Stromal cell of bone marrow (primary cell): ENCODE data around the gene PPP6R1.
A peak's percentile ranks its signal among the peaks of the same experiment; 100 is the strongest.

Experiments
- DNase-seq: peaks from one replicate; pipeline ENCODE4 v3.0.0-alpha.2; 2012; ENCODE audit warnings: low read depth

PPP6R1 gene, protein sequence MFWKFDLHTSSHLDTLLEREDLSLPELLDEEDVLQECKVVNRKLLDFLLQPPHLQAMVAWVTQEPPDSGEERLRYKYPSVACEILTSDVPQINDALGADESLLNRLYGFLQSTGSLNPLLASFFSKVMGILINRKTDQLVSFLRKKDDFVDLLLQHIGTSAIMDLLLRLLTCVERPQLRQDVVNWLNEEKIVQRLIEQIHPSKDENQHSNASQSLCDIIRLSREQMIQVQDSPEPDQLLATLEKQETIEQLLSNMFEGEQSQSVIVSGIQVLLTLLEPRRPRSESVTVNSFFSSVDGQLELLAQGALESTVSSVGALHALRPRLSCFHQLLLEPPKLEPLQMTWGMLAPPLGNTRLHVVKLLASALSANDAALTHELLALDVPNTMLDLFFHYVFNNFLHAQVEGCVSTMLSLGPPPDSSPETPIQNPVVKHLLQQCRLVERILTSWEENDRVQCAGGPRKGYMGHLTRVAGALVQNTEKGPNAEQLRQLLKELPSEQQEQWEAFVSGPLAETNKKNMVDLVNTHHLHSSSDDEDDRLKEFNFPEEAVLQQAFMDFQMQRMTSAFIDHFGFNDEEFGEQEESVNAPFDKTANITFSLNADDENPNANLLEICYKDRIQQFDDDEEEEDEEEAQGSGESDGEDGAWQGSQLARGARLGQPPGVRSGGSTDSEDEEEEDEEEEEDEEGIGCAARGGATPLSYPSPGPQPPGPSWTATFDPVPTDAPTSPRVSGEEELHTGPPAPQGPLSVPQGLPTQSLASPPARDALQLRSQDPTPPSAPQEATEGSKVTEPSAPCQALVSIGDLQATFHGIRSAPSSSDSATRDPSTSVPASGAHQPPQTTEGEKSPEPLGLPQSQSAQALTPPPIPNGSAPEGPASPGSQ

DNA sequence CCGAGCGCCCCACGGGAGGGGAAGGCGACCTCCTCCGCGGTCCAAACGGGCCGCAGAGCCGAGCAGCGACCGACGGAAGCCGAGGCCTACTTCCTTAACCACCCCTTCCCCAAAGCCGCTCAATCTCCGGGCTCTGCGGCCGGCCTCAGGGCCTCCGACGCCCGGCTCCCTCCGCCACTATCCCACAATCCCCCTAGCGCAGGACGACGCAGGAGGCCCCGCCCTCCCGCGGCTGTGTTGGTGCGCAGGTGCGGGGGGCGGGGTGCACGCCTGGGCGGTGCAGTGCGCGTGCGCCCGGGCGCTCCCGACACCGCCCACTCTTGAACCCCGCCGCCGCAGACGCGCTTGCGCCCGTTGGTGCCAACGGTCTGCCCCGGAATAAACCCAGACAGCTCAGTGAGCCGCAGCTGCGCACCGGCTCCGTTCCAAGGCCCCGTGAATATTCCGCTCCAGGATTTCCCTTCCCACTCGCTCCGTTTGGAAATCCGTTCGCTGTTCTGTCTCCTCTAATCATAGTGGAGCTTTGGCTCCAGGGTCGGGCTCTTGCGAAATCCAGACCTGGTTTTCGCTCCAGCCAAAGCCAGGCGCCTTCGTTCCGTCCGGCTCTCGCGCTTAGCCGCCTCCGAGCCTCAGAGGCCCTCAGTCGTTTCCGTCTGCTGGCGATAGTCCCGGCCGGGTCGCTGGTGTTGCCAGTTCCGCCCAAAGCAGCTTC, at the start of gene PPP6R1:
PPP6R1 (minus strand) TSS at position 190 of the 712 bp plus-strand sequence. CDS start 11,914 bp downstream, outside the sequence.
- DNase-seq: peak; percentile 99

DNA sequence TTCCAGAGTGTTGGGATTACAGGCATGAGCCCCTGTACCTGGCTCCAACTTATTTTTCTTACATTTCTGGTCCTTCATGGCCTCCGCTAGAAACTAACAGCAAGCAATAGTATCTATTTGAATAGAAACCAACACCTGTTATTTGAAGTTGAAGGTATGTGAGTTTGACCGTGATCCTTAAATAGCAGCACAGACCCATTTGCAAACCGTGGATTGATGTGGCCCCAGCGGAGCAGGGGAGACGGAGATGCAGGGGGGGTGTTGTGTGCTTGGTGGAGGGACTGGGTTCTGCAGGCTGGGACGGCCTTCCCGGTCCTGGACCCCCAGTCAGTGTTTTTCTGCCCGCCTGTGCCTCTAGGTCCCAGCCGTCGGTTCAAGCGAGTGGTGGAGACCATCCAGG, 49.5 kb upstream of the PPP6R1 start:
- DNase-seq: no peak

DNA sequence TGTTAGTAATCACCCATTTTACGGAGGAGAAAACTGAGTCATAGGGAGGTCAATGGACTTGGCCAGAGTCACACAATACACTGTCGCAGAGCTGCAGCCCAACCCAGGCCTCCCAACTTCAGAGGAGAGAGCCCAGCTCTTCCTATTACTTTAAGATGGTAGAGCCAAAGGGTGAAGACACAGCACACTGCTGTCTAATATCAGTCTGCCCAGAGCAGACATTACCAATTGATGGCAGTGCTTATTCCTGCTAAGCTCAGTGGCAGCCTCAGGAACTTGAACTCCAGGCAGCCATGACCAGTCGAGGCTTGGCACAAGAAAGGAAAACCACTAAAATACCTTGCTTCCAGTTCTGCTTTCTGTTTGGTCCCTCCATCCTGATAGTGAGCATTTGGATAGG, 47.9 kb upstream of the PPP6R1 start:
- DNase-seq: no peak

- DNase-seq: no peak
Observed at GRCh38 chr19:55305983-55306562, 47.3 kb upstream of the PPP6R1 start.

GRCh38 chr19:55305491-55305890, 46.7 kb upstream of the PPP6R1 start:
- no peak for DNase-seq

- DNase-seq: no peak
Observed at GRCh38 chr19:55304980-55305379, 46.2 kb upstream of the PPP6R1 start.

DNA sequence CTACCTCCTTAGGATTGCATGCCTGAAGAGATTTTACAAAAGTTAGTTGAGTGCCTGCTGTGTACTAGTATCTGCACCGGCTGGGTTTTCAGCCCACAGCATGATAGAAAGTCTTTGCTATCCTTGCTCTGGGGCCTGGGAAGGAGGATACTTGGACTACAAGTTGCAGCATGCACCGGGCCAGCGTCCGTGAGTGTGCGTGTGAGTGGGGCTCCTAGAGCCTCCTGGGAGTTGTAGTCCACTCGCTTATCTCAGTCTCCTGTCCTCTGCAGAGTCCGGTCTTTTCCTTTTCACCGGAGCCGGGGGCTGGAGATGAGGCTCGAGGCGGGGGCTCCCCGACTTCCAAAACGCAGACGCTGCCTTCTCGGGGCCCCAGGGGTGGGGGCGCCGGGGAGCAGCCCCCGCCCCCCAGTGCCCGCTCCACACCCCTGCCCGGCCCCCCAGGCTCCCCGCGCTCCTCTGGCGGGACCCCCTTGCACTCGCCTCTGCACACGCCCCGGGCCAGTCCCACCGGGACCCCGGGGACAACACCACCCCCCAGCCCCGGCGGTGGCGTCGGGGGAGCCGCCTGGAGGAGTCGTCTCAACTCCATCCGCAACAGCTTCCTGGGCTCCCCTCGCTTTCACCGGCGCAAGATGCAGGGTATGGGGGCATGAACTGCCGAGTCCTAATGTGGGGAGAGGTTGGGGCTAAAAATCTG, 45.6 kb upstream of the PPP6R1 start:
- no peak for DNase-seq

GRCh38 chr19:55303477-55303876, 44.7 kb upstream of the PPP6R1 start:
- DNase-seq: no peak

DNA sequence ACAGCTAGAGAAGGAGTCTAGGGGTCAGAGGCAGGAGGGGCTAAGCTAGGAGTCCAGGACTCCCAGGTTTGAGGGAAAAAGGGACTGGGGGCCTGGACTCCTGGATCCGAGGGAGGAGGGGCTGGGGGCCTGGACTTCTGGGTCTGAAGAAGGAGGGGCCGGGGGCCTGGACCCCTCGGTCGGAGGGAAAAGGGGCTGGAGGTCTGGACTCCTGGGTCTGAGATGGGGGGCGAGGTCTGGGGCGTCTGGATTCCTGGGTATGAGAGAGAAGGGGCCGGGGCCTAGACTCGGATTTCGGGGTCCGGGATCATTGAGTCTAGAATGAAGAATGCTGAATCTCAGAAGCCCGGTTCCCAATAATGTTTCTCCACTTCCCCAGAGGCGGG, 43.5 kb upstream of the PPP6R1 start:
- no peak for DNase-seq

DNA sequence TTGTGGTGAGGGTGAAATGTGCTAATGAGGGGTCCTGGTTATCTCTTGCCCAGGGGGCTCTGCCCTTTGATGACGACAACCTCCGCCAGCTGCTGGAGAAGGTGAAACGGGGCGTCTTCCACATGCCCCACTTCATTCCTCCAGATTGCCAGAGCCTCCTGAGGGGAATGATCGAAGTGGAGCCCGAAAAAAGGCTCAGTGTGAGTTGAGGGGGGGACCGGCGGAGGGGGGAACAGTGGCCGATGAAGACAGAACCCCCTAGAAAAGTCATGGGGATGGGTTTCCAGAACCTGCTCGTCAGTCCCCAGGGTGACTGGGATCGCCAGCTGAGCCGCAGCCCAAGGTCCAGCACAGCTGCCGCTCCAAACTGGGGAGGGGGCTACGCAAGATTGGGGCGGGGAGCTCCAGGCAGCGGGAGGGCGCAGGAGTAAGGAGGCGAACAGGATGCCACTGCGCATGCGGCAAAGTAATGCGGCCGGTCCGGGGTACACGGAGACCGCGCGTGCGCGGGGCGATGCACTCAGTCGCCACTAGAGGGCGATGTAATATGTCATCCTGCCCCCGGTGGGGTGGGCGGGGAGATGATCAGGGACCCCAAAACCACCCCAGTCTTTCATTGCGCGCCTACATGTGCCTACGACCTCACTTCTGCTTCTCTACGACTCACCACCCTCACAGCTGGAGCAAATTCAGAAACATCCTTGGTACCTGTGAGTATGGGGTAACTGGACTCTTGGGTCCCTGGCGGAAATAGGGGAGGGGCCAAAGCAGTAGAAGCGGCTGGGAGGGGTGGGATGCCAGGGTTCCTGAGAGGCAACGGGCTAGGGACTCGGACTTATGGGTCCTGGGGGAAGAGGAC, 42.9 kb upstream of the PPP6R1 start:
- peak; percentile 37 for DNase-seq

- DNase-seq: no peak
Observed at GRCh38 chr19:55300886-55301458, 42.2 kb upstream of the PPP6R1 start.

DNA sequence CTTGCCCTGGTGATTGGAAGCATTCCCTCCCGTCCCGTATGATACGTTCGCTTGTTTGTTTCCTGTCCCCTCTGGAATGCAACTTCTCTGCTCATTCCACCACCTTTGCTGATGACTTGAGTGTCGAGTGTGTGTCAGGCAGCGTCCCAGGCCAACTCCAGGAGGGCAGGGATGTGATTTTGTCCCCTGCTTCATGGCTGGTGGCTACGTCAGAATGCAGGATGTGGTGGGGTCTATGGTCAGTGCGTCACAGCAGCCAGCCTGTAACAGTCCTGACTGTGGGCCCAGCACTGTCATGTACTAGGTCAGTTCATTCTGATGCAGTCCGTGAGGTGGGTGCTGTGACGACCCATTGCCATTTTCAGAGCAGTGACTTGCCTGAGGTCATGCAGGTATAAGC, 41.2 kb upstream of the PPP6R1 start:
- DNase-seq: no peak

DNA sequence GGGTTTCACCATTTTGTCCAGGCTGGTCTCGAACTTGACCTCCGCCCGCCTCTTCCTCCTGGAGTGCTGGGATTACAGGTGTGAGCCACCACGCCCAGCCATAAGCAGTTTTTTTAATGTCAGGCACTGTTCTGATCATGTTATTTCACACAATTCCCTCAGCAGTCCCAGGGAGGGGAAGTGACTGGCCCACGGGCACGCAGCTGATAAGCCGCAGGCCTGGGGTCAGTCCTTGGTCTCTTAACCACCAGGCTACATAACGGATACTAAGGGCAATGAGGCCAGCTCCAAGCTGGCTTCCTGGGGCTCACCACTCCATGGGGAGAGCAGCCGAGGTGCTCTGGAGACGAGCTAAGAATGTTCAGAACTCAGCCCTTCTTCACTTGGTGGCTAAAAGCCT, 38.5 kb upstream of the PPP6R1 start:
- no peak for DNase-seq

DNA sequence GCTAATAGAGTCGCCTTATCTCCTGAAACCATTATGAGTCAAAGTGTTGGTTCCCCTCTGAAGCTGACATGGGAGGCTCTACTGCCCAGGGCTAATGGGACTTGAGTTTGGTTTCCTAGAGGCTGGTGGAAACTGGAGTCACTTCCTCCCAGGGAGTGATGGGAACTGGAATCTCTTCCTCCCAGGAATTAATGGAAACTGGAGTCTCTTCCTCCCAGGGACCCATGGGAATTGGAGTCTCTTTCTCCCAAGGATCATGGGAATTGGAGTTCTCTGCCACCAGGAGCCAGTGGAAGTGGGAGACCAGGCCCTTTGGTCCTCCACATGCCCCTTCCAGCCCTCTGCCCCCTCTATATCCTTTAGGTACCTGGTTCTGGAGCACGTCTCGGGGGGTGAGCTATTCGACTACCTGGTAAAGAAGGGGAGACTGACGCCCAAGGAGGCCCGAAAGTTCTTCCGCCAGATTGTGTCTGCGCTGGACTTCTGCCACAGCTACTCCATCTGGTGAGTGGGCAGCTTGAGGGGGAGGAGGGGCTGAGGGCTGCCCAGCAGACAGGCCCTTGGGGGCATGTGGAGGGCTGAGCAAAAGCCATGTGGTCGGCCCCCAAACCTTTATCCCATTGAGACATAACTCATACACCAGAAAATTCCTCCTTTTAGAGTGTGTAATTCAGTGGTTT, 30.4 kb upstream of the PPP6R1 start:
- no peak for DNase-seq

DNA sequence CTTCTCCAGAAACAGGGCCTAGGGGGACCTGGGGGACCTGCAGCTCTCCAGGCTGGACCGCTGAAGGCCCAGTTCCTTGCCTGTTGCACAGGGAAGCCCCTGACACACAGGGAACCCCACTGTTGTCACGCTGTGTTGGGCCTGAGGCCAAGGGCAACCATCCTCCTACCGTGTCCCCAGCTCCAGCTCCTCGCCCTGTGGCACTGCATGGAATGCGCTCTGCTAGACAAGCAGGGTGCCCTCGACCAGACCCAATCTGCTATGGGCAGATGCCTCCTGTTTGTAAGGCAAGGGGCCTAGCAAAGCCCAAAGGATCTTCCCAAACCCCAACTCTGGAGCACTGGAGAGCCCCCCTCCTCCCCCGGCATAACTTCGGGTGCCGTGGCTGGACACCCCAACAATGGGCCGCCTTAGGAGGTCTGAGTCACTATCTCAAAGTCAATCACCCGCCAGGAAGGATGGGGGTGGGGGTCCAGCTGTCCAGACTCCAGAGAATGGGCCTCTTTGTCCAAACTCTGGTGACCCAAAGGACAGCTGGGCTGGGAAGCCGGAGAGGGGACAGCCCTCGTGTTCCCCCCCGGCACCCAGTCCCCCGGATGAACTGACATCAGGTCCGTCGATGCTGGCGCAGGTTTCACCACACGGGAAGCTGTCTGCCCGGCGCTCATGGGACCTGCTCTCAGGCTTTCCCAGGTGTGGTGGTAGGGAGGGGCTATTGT, 28.7 kb upstream of the PPP6R1 start:
- no peak for DNase-seq

DNA sequence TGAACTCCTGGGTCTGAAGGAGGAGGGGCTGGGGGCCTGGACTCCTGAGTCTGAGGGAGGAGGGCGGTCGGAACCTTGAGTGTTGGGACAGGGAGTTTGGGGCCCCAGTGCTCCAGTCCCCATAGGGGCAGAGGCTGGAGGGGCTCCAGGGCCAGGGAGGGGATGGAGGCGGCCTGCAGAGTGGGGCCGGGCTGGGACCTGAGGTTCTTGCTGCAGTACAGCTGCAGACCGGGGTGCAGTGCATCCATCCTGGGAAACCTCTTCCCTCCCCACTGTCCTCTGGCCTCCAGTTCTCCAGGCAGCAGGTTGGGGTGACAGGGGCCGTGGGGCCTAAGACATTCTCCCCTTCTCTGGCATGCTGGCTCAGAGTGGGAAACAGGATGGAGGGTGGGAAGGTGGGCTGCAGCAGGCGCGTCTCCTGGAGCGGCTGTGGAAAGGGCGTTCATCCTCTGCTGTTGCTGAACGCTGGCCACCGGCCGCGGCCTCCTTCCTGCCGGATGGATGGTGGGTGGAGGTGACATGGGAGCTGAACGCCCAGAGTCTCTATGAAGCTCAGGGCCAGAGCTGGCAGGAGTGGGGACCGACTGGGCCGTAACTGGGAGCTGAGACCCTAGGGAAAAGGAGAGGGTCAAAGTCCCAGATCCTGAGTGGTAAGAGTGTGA, 26.5 kb upstream of the PPP6R1 start:
- DNase-seq: no peak

GRCh38 chr19:55284405-55285058, 25.7 kb upstream of the PPP6R1 start:
- DNase-seq: no peak
